HG02759 (cell line): ENCODE results near the gene CDYL2.
A peak's percentile ranks its signal among the peaks of the same experiment; 100 is the strongest.
"Not testable (repeated sequence)": the region's sequence is repeated elsewhere in the genome, so short reads cannot be mapped to it uniquely, and the experiment has no call there.

Experiments
- ATAC-seq: cut with Tn5 transposase; IDR thresholded peaks from one replicate; pipeline ENCODE4 v1.9.1; 2021; ENCODE audit warnings: mild to moderate bottlenecking, moderate library complexity; ENCODE audit not compliant: unreplicated experiment

CDYL2 gene

DNA sequence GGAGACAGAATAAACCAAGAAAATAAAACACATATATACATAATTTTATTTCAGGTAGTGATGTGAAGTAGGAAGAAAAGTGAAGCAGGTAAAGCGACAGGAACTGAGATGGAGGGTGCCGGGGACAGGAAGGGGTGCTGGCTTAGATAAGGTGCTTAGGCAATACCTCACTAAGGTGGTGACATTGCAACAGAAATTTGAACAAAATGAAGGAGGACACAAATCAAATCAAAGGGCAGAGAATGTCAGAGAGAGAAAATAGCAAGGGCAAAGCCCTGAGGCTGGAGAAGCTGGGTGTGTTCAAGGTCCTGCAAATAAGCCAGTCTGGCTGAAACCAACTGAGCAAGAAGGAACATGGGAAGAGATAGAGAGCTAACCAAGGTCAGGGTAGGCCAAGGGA lies 5.0 kb upstream of the CDYL2 start:
- no peak for ATAC-seq

GRCh38 chr16:80807906-80808305 lies 3.5 kb upstream of the CDYL2 start:
- ATAC-seq, result no peak

GRCh38 chr16:80806927-80807340 lies 2.5 kb upstream of the CDYL2 start:
- no peak for ATAC-seq

GRCh38 chr16:80806289-80806688 lies 1.9 kb upstream of the CDYL2 start:
- ATAC-seq, result no peak

DNA sequence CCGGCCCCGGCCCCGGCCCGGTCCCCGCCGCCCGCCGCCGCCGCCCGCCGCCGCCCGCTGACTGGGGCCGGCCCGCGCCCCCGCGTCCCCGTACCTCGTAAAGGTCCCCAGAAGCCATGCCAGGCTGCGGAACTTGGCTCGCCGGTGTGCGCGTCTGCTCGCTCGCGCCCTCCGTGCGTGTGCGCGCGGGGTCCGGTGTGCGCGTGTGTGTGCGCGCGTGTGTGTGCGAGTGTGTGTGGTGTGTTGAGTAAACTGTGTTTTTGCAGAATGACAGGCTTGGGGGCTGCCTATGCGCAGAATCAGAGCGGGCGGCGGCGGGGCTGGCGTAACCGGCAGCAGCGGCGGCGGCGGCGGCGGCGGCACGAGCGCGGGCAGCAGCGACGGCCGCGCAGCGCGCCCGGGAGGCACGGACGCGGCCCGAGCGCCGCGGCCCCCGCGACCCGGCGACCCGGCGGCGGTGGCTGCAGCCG lies 307 bp downstream of the CDYL2 start:
- peak; percentile 45 for ATAC-seq

DNA sequence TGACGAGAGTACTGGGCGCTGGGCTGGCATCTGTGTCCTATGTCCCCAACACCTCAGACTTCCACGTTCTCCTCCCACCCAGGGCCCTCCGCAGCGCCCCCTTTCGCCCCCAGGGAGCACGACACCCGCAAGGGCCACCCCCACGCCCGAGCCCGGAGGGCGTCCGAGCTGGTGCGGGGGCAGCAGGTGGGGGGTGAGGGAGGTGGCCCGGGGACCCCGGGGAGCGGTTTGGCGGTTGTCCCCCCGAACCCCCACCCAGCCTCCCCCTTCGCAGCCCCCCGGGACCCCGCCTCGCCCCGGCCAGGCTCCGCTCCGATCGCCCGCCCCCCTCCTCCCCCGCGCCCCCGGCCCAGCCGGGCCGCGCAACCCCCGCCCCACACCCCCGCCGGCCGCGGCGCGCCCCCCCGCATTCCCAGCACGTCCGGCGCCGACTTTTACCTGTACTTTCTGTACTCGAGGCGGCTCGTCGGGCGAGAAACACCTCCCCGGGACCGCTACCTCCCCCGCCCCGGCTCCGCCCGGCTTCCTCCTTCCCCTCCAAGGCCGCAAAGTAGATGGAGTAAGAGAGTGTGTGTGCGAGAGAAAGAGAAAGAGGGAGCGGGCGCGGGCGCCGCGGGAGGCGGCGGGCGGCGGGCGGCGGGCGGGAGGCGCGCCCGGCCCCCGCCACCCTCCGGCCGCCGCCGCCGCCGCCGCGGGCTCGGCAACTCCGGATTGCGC lies 901 bp downstream of the CDYL2 start:
- no peak for ATAC-seq

DNA sequence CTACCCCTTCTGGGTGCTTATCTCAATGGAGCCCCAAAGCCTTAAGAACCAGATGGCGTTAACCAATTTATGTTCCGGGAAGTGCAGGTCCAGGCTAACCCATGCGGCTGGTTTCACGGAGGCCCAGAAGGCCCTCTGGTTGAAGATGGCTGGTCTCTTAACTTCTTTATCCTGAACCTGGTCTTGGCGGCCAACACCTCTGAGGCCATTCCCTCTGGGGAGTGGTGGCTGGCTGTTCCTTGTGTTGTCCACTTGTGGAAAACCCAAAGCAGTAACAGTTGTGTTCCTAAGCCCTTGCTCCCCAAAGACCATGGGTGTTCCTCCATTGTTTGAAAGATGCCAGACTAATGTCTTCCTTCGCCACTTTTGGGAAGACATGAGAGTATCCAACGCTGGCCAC lies 1.5 kb downstream of the CDYL2 start:
- ATAC-seq, result no peak

- no peak for ATAC-seq
Measured at GRCh38 chr16:80802138-80802537, 2.3 kb downstream of the CDYL2 start.

- no peak for ATAC-seq
Measured at GRCh38 chr16:80794071-80794470, 10.3 kb downstream of the CDYL2 start.

DNA sequence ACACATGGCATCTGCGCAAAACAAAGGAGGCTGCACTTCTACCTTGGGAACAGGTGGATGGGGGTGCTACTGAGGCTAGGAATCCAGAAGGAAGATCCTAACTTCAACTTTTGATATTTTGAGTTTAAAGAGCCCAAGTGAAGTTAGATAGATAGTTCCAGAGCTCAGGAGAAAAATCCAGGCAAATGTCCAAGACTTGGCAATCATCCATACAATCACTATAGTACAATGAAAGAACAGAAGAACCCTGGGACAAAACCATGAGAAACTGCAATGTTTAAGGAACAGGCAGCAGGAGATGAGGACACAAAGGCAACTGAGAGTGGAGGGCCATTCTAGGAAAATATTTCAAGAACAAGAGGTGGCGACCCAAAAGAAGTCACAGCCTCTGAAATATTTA lies 12.4 kb downstream of the CDYL2 start:
- ATAC-seq, result no peak

DNA sequence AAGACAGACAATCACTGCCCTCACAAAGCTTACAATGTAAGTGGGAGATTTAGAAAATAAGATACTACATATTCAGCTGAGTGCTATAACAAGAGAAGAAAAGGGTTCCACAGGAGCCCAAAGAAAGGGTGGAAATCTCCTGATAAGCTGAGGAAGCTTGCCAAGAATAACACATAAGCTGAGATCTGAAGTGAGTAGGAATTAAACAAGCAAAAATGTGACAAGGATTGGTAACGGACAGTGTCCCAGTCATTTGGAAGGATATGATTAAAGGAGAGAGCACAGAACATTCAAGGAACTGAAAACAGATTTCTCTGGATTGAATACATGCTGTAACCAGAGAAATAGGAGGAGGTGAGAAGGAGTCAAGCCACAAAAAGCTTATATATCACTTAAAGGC lies 13.0 kb downstream of the CDYL2 start:
- no peak for ATAC-seq

- ATAC-seq, result no peak
Measured at GRCh38 chr16:80790751-80791150, 13.6 kb downstream of the CDYL2 start.

DNA sequence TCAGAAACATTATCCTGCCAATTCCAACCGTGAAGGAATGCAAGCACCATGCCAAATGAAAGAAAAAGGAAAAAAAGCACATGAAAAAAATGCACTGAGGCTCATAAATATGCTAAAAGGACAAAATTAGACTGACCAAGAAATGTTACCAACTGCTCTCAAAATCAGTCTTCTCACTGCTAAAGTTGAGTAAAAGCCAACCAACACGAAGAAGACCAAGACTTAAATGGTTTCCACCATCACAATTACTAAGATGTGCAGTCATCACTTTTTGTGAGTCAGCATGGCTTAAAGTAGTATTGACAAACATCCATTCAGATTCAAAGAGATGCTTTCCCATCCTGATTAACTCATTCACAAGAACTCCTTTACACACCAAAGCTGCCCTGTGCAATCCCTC lies 16.4 kb downstream of the CDYL2 start:
- ATAC-seq, result no peak

- ATAC-seq, result not testable (repeated sequence)
Measured at GRCh38 chr16:80786561-80786960, 17.8 kb downstream of the CDYL2 start.

- ATAC-seq, result no peak
Measured at GRCh38 chr16:80784951-80785350, 19.4 kb downstream of the CDYL2 start.

DNA sequence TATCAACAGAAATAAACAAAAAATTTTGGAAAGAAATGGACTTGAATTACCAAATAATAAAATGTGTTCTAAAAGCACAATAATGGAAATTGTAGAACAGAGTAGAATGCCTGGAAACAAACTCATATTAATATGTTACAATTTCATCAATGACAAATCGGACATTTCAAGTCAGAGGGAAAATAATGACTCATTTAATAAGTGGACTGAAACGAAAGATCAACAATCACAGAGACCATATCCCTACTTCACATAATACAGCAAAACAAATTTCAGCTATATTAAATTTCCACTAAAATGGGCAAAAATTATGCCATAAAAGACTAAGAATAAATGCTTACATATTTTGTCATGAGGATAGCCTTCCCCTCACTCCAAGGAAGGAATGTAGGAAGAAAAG lies 25.7 kb downstream of the CDYL2 start:
- no peak for ATAC-seq

DNA sequence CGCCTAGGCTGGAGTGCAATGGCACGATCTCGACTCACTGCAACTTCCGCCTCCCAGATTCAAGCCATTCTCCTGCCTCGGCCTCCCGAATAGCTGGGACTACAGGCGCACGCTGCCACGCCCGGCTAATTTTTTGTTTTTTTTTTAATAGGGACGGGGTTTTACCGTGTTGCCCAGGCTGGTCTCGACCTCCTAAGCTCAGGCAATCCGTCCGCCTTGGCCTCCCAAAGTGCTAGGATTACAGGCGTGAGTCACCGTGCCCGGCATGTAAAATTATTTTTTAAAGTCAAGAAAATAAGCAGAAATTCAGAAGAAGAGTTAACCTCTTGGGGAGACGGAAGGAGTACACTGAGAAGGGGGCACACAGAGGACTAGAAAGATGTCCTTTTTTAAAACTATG lies 27.5 kb downstream of the CDYL2 start:
- no peak for ATAC-seq

GRCh38 chr16:80775450-80775849 lies 28.9 kb downstream of the CDYL2 start:
- ATAC-seq, result no peak

GRCh38 chr16:80766798-80767197 lies 37.6 kb downstream of the CDYL2 start:
- no peak for ATAC-seq

GRCh38 chr16:80759419-80760162 lies 44.8 kb downstream of the CDYL2 start:
- ATAC-seq, result no peak

DNA sequence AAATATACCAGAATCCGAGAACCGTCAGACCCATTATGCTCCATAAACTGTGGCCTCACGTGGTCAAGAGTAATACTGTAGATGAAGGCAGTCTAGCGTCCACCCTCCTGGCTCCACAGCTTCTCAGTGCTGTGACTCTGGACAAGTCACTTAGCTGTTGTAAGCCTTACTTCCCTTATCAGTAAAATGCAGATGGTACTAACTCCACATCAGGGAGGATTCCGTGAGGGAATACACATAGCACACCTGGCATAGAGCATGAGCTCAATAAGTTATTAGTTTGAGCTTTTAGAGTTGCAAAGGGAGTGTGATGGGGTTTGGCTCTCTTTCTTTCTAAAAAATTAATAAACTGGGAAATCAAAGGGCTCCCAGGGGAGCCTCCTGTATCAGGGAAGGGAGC lies 49.9 kb downstream of the CDYL2 start:
- ATAC-seq, result no peak

- ATAC-seq, result no peak
Measured at GRCh38 chr16:80752541-80752940, 51.9 kb downstream of the CDYL2 start.
